Inflammatory macrophage (primary cell): ENCODE data around the gene LRP8.
A peak's percentile ranks its signal among the peaks of the same experiment; 100 is the strongest.

Experiments
- DNase-seq, 2 donors: peaks; one replicate each; pipeline ENCODE4 v3.0.0-alpha.2; 2020 to 2022

Gene LRP8

DNA sequence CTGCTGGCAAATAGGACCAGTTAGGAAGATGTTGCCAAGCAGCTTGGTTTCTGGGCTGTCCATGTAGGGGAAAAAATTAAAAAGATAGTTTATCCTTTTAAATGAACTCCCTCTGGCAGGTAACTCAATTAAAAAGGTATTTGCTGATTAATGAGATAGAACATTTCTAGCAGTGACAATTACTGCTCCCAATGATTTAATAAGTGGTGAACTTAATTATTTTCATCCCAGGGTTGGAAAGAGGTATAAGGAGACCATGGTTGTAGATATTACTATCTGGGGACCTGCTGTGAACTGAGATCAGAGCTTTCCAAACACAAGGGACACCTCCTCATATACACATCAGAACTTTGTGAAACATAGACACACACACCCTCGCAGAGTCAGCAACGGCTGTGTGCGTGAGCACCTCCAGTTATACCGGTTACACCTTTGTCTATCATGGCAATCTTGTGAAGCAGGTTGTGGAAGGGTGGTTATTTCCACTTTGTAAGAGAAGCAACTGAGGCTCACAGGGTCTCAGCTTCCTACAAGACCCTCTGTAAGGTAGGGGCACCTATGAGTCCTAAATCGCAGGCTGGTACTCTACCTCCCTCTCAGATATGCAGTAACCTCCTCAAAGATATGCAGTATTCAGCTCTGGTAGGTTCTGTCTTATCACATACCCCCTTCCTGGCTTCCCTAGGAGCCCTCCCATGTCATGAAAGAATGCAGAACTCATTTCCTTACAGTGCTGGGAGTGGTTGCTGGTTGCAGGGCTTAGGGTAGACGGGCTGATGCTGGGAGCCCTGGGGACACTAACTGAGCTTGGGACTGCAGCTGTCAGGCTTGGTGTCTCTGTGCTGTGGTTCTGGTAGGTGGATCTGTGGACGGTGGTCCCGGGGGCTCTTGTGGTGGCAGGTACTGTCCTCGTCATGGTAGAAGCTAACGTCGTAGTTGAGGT is 71.1 kb downstream of the LRP8 start:
- DNase-seq = no peak

DNA sequence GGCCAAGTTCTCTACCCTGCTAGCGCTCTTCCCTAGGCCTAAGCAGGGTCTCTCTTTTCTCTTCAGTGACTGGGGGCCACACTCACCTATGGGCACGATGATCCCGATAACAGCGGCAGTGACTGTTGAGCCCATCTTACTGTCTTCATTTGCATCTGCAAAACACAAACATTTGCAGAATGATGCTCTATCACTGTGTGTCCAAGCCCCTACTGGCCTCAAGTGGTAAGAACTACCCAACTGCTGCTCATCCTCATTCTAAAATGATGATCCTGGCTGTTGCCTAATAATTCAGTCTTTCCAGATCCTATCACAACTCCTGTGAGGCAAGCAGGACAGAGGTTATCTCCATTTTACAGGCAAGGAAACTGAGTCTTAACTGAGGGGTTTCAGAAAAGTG is 72.8 kb downstream of the LRP8 start:
- DNase-seq = no peak

DNA sequence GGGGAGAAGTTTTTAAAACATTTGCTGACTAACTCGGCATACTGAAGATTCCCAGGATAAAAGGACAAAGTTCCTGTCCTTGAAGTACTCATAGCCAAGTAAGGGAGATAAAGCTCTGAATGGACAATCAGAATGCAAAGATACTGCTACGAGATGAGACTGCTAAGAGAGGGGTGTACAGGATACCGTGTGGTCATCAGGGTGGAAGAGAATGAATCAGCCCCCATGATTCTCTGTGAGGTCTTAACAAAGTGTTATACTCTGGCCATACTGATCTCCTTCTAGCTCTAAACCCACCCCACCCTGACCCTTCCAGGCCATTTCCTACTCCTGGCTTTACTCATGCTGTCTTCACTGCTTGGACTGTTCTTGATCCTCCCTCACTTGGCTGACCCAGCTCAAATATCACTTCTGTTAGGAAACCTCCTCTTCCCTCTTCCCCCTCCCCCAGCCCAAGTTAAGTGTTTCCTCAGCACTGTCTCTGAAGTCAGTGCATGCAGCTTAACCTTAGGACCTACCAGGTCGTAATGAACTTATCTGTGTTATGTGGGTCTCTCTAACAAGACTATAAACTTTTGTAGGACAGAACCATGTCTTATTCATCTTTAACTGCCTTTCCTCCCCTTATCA is 73.7 kb downstream of the LRP8 start:
- DNase-seq = no peak

DNA sequence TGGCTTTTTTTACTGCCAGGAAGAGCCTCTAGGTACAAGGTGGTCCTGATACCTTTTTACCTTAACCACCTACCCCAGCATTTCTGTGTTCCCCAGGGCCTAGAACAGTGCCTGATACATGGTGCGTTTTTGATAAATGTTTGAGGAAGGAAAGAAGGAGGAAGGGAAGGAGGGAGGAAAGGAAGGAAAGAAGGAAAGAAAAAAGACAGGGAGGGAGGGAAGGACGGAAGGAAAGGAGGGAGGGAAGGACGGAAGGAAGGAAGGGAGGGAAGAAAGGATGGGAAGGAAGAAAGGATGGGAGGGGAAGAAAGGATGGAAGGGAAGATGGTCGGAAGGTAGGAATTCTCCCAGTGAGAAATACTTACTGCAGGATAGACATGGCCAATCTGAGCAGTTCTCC is 77.5 kb downstream of the LRP8 start:
- DNase-seq = no peak

DNA sequence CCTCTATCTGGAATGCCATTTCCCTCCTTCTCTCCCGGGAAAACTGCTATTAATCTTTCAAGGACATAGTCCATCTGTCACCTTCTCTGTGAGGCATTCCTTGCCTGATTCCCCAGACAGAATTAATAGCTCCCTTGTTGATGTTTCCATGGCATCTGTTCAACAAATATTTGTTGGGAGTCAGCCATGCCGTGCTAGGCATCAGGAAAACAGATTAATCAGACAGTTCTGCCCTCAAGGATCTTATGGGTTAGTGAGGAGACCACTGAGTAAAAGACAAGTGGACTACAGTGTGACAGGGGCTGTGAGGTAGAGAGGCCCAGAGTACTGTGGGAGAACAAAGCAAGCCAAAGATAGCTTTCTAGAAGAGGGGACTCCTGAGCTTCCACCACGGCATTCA is 78.2 kb downstream of the LRP8 start:
- no peak for DNase-seq

DNA sequence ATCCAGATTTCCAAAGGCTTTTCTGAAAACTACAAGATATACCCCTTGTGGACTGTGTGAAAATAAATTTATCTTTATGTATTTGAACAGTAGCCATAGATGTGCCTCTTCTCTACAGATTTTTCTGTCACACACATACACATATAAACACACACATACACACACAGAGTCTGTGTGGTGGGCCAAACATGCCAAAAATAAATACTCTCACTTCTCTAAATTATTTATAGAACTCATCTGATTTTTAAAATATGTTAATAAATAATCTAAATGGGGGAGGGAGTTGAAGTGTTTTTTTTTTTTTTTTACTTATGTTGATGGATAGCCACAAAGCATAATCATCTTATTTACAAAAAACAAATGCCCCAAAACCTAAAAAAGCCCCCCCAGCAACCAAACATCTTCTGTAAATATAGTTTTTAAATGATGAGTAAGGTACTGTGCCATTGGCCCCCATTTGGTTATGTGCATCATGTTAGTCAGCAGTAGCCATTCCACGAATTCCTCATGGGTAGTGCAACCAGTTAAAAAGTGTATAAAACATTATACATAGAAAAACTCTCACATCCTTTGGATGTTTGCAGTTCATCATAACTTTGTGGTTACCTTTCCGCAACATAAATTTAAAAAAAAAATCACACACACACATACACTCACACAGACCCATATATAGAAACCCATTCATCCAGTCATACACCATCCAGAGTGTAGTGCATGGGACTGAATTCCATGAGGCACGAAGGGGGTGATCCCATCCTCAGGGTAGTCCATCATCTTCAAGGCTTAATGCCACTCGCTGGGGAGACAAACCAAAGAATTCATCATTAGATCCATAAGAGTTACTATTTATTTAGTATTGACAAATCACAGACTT is 81.4 kb downstream of the LRP8 start:
- DNase-seq = no peak

DNA sequence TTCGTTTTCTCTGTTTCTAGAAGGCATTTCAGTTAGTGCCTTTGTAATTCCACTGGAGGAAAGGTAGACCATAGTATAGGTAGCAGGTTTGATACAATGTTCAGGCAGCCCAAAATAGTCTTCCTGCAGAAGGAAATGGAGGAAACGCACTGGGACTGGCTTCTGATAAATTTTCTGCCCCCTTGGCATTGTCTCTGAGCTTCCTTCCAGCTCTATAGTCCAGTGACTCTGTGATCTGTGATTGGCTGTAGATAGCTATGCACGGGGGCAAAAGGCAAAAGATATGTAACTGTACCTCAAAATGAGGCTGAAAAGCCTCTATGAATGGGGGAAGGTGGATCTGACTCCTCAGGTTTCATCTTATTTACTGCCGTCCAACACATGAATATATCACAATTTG is 83.7 kb downstream of the LRP8 start:
- no peak for DNase-seq

DNA sequence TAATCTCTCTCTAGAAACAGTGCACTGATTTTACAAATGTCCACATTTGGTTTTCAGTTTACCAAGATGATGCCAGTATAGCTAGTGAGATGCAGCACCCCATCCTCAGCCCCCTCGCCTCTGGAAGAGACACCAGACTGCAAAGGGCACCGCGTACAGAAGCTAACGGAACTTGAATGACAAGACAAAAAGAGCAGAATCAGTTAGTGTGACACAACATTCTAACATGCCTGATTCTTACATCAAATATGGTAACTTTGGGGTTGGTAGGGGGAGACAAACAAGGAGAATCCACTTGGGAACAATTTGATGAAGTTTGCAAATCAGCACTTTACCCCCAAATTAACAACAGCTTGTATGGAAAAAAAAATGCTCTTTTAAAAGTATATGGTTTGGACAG is 85.5 kb downstream of the LRP8 start:
- DNase-seq = no peak

DNA sequence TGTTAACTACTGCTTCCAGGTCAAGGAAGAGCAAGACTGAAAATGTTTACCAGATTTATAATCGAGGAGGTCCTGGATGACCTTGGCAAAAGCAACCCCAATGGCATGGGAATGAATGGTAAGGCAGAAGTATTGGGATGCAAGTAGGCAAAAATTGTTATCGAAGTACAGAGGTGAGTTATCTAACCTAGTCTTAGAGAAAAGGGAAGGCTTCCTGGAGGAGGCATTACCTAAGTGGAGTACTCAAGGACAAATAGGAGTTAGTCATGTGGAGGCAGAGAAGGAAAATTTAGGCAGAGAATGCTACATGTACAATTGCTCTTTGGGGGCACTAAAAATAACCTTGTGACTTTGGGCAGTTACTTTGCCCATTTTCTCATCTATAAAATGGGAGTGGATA is 86.0 kb downstream of the LRP8 start:
- no peak for DNase-seq

DNA sequence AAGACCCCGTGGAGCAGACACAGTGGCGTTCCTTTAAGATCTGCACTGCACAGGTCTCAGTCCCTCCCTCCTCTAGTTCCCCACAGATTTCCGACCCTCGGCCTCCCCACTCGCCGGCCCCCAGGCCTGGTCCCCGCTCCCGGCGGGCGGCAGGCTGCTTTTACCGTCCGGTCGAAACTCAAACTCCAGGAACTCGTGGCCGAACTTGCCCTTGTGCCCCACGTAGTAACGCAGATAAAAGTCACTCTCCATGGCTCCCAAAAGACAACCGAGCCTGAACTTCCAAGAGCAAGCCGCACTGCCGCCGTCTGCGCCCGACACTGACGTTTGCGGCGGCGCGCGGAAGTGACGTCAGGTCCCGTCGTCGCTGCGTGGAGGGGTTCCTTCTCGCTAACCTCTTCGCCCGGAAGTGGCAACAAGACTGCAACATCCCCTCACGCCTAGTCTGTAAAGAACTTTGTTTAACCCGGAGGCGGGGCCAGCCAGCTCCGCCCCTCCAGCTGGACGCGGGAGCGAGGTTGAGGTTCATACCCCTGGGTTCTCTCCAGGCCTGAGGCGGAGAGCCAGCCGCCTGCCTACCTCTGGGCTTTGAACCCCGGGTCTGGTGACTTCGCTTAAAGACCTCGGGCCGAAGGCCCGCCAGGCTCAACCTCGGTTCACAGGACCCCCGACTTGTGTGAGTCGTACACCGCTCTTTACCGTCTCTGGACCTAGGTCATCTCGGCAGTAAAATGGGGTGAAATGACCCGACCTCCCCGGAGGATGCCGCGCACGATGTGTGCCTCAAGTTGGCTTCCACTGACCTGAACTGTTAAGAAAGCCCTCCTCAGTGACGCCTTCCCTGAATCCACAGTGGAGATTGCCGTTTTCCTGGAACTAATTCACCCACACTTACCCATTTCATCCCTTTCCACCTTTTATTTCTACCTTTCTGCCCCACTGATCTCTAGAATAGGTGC is 89.4 kb downstream of the LRP8 start, which contains the start of gene MAGOH:
MAGOH (minus strand) TSS at position 322 of the 959 bp plus-strand sequence; CDS start at position 252, 70 bp downstream.
- peak; percentile 96 to 97 for DNase-seq

DNA sequence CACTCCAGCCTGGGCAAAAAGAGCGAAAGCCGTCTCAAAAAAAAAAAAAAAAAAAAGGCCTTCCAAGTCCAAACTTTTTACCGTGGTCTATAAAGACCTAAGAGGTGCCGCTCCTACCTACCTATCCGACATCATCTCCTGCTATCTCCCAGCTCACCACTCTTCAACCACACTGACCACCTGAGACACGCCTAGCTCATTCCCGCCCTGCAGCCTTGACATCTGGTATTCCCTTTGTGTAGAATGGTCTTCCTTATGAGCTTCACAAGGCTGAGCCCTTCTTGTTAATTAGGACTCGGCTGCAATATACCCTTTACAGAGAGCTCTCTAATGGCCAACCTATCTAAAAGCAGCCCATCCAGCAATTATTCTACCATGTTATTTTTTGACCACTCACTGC is 90.2 kb downstream of the LRP8 start:
- DNase-seq = no peak

DNA sequence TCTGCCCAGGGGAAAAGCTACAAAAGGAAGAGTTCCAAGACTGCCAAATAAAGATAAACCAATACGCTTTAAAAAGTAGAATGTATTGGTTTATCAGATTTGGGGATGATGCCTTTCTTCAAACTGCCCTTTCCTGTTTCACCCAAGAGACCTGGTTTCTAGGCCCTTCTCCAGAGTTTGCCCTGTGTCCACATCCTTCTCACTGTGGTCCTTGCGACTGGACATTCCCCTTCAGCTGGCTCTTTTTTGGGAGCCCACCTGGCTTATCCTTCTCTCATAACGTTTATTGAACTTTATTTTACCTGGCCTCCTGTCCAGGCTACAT is 106.9 kb downstream of the LRP8 start:
- DNase-seq = no peak

DNA sequence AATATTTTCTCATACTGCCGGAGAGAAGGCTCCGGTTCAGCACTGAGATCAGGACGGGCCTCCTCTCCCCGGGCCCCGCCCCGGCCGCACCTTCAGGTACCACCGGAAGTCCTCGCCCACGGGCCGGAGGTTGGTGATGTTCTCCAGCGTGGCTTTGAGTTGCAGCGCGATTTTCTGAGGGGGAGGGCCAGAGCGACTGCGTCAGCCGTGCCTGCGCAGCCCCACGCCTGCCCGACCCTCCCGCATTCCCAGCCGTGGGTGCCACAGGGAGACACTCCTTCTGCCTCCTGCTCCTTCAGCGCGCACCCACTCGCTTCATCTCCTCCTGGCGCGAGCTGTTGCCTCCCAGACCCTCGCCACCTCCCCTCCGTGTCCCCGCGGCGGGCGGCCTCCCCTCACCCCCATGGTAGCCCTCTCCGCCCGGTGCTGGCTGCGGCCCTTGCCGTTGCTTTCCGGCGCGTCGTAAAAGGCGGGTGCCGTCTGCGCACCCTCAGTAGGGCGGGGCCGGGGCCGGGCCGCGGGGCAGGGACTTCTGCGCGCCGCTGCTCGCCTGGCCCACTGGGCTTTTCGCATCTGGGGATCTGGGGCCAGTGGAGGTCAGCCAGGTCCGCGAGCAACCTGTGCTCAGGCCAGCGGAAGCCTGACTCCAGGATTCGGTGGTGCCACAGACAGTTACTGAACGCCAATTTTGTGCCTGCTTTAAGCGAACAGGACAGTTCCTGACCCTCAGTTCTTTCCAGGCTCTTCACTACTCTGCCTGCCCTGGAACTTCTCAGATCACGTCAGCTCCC is 107.5 kb downstream of the LRP8 start, which contains the start of gene CZIB:
CZIB (minus strand) TSS at position 464 of the 791 bp plus-strand sequence; CDS start at position 405, 59 bp downstream.
- DNase-seq = peak; percentile 86 to 94

DNA sequence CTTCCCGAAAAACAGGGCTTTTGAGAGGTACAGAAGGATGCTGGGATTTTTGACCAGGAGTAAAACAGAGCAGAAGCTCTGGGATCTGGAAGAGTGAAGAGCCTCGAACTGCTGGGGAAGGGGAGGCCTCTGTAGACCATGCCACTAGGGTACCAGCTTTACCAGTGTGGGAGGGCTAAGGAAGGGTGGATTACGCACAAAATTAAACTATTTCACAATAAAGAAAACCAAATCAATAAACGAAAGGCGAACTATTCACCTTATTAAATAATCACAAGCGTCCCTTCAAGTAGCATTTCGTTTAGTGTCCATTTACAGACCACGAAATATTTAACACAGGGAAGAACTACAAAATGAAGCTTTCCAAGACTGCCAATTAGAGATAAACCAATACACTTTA is 108.2 kb downstream of the LRP8 start:
- DNase-seq = no peak

DNA sequence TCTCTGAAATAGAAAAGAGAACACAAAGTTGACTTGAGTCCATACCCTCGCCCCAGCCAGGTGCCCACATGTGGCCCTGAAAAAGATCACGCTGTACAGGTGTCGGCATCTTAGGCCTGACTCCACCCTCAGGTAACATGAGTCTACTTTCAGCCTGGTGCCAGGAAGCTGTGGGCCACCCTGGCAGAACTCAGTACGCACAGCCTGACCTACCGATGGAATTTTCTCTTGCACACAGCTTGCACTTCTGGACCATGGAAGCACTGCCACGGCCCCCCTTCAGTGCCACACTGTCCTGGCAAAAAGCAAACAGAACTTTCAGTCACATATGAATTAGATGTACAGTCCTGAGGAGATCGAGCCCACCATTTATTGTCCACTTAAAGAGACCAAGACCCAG is 109.7 kb downstream of the LRP8 start:
- no peak for DNase-seq

DNA sequence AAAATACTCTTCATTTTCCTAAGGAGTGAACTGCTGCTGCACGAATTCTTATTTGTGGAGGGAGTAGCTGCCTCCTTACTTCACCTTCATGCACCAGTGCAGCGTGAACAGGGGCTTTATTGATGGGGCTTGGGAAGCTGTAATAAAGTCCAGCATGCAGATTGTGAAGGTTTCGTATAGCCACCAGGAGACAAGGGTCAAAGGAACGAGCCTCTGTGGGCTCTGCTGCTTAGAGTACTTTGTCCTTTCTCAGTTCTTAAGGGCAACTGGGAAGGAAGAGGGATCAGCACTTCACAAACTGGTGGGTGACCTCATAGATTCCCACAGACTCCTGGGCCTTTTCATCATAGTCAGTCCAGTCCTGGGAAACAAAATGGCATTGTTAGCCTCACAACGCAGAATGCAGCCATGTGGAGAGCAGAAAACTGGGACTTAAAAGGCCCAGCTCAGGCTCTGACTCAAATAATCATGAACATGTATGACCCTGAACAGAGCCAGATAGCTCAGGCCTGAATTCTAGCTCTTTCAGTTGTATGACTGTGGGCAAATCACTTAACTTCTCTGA is 113.4 kb downstream of the LRP8 start:
- DNase-seq = no peak

DNA sequence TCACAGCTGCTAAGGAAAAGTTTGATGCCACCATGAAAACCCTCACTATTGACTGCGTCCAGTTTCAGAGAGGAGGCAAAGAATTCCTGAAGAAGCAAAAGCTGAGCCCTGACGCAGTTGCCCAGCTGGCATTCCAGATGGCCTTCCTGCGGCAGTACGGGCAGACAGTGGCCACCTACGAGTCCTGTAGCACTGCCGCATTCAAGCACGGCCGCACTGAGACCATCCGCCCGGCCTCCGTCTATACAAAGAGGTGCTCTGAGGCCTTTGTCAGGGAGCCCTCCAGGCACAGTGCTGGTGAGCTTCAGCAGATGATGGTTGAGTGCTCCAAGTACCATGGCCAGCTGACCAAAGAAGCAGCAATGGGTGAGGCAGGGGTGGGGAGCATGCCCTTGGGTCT is 116.9 kb downstream of the LRP8 start:
- no peak for DNase-seq

DNA sequence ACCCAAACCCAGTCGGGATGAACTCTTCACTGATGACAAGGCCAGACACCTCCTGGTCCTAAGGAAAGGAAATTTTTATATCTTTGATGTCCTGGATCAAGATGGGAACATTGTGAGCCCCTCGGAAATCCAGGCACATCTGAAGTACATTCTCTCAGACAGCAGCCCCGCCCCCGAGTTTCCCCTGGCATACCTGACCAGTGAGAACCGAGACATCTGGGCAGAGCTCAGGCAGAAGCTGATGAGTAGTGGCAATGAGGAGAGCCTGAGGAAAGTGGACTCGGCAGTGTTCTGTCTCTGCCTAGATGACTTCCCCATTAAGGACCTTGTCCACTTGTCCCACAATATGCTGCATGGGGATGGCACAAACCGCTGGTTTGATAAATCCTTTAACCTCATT is 117.5 kb downstream of the LRP8 start:
- DNase-seq = no peak

DNA sequence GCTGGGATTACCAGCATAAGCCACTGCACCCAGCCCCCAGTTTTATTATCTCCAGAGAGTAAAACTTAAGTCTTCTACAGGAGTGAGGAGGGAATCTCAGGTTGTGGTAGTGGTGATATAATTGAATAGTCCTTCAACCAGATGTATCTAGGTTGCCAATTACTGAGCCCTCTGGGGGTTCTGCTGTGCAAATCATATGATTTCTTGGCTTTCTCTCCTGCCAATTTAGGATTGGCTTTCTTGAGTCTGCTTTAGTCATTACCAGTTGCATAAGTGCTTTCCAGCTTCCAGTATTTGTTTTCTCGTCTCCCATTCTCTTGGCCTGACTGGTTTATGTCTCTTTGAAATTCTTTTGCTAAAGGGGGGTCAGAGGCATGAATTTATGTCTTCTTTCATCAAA is 120.1 kb downstream of the LRP8 start:
- no peak for DNase-seq

DNA sequence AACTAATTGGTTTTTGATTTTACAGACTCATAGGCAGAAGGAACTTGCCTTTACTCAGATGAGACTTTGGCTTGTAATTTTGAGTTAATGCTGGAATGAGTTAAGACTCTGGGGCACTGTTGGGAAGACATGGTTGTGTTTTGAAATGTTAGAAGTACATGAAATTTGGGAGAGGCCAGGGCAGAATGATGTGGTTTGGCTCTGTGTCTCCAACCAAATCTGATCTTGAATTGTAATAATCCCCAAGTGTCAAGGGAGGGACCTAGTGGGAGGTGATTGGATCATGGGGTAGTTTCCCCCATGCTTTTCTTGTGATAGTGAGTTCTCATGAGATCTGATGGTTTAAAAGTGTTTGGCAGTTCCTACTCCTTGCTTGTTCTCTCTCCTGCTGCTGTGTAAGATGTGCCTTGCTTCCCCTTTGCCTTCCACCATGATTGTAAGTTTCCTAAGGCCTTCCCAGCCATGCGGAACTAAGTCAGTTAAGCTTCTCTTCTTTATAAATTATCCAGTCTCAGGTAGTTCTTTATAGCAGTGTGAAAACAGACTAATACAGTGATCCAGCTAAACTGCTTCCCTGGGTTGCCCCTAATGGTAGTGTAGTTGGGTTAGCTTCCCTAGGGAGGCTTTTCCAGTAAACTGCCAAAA is 121.0 kb downstream of the LRP8 start:
- no peak for DNase-seq
